GM18951 (cell line): Measurements from ENCODE around the gene ADAMTSL1.

ENCODE experiments used
- POLR2A ChIP-seq: IDR thresholded peaks from 4 replicates; pipeline ENCODE4 v1.6.1; 2011; ENCODE audit warnings: mild to moderate bottlenecking; ENCODE audit not compliant: insufficient read length, insufficient read depth; ENCODE audit errors: extremely low read depth
- in situ Hi-C: fragments of 300-500 bp; cut with MboI; formaldehyde crosslinking; loops from one replicate; pipeline ENCODE4 v1.12.0; 2022; ENCODE audit warnings: low sequenced_read_pairs, mixed read lengths, inconsistent platforms; ENCODE audit not compliant: unreplicated experiment

ADAMTSL1 gene

DNA sequence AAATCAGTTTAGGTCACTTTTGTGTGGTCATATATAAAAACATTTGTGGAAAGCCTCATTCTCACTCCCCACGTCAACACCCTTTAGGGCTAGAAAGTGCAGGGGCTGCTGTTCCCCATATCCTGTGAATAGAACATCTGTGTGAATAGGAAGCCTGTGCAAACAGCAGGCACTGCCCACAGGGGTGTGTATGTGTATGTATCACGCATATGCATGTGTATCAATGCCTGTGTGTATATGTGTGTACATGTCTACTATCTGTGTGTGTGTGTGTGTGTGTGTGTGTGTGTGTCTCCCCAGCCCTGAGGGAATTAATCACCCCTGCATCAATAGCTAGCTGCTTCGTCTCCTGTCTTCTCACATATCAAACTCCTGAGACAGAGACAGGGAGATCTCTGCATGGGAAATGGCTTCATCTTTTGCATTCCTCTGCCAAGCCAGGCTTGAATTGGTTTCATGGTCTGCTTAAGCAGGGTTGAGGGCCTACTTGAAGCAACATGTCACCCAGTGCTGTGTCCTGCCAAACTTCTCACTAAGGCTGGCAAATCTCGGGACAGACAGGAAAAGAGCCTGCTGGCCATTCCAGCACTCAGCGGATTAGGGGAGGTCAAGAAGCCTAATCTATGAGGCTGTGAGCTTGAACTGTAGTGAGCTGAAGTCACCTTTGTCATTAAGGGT, 265.8 kb downstream of the ADAMTSL1 start:
- TF ChIP-seq POLR2A = no peak
- in situ Hi-C loops = no loop called here

DNA sequence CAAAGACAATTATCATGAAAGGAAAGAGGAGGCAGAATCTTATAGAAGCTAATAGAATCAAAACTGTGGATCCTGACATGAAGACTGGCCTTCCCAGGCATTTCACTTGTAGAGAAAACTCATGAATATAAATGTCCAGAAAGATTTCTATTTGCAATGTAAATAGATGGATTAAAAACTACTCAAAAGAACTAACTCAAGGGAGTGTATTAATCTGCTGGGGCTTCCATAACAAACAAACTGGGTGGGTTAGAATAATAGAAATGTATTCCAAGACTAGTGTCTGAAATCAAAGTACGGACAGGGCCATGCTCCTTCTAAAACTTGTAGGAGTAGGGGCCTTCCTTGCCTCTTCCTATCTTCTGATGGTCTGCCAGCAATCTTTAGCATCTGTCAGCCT, 267.4 kb downstream of the ADAMTSL1 start:
- no peak for TF ChIP-seq POLR2A
- in situ Hi-C loops = no loop called here

DNA sequence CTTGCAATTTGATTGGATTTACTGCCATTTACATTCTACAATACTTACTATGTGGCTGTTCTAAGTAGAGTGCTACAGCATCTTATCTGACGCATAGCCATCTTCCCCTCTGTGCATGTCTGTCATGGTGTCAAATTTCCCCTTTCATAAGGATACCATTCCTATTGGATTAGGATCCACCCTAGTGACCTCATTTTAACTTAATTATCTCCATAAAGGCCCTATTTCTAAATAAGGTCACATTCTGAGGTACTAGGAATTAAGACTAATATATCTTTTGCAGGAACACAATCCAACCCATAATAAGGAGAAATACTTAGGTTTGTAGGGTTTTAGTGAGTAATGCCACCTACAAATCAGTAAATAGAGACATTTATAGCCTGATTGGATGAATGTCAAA, 268.0 kb downstream of the ADAMTSL1 start:
- in situ Hi-C loops = no loop called here

GRCh38 chr9:18743421-18743820, 269.5 kb downstream of the ADAMTSL1 start:
- no peak for TF ChIP-seq POLR2A
- in situ Hi-C loops = no loop called here

More for the DNA sequence above, 268.0 kb downstream of the ADAMTSL1 start:
- TF ChIP-seq POLR2A = no peak

DNA sequence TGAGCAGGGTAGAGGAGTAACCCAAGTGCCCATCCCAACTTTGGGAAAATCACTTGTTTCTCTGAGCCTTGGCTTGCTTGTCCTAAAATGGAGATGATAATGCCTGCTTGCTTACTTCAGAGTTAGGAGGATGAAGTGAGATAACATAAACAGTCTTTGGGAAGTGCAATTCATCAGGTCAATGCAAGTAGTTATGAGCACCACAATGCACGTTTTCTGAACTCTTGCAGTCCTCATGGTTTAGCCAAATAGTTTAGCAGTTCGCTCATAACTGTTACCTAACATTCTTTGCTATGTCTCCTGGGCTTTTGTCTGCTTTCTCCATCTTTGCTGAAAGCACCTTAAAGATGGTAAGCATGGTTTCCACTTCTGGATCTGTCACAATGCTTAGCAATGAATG, 270.0 kb downstream of the ADAMTSL1 start:
- TF ChIP-seq POLR2A = no peak
- in situ Hi-C loops = no loop called here

DNA sequence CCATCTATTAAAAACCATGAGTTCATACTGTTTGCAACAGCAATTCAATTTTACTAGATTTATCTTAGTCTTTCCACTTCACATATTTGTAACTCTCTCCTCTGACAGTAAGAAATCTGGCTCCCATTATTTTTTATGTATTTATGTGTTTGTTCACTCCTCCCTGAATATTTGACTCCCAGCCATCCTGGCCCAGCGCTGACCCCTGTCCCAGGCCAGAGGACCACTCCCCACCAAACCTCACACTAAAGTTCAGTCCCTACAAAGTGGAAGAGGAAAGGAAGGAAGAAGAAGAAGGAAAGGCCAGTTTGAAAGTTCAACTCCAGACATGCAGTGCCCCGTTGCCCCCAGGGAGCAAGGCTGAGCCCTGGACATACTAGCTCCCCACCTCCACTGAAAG, 271.8 kb downstream of the ADAMTSL1 start:
- in situ Hi-C loops = no loop called here
- no peak for TF ChIP-seq POLR2A

DNA sequence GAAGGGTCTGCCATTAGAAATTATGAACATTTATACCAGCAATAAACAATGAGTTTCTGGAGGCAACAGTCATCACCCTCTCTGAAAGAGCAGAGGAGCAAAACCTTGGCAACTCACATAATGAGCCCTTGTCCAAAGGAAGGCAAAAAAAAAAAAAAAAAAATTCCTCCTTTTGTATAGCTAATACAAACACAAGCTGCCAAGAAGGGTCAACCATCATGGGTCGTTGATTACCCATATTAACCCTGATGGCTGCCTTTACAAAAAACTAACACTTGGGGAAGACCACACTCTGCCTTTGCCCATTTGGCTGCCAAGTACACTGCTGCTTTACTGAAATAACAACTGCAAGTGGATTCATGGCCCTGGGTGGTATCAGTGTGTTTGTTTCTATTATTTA, 272.7 kb downstream of the ADAMTSL1 start:
- in situ Hi-C loops = no loop called here
- TF ChIP-seq POLR2A = no peak

- in situ Hi-C loops = no loop called here
- TF ChIP-seq POLR2A = no peak
Observed at GRCh38 chr9:18747595-18747994, 273.6 kb downstream of the ADAMTSL1 start.

DNA sequence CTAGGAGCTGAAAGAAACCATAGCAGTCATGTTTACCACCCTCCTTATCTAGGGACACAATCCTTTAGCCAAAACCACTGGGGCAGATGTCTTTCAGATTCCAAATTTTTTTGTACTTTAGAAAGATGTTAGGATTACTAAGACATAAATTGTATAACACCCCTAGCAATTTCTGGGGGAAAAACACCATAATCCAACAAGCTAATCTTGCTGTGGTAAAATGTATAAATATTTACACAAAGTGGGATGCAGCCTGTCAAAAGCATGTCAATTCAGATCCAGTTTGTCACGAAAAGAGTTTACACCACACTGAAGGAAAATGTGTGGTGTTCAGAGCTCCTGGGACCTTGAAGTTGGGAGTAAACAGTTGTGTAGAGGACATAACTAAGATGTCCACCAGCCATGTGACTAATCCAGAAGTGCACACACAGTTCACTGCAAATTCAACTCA, 274.3 kb downstream of the ADAMTSL1 start:
- in situ Hi-C loops = no loop called here
- no peak for TF ChIP-seq POLR2A

- no peak for TF ChIP-seq POLR2A
- in situ Hi-C loops = no loop called here
Observed at GRCh38 chr9:18749711-18750110, 275.8 kb downstream of the ADAMTSL1 start.

- no peak for TF ChIP-seq POLR2A
- in situ Hi-C loops = no loop called here
Observed at GRCh38 chr9:18753904-18754303, 280.0 kb downstream of the ADAMTSL1 start.

DNA sequence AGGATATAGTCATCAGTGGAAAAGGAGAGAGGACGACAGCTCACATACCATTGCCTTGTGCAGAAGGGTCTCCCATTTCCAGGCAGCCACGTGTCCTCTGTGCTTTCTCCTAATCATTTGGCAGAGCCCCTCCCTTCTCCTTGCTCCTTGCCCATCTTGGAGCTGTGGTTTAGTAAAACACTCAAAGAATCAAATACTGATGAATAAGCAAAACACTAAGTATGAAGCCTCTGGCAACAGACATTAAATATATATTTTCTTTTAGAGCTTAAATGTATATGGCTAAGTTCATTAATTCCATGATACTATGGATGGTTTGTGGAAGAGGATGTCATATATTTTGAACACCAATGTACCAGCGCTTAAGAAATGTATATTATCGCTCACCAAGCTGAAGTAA, 280.6 kb downstream of the ADAMTSL1 start:
- in situ Hi-C loops = no loop called here
- no peak for TF ChIP-seq POLR2A

DNA sequence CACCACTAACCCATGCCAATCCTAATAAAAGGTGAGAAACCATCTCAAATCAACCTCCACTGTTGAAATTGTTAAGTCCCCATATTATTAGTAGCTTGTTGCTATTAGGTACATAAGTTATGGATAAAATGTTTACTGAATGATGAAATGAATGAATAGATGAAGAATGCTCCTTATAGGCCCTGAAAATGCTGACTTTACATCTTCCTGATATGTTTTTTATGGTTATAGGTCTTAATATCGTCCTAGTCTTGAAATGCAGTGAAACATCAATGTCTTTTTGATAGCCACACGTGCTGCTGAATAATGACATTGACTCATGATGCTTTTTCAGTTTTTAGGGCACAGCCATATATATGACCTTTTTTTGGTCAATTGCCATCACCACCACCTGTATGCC, 281.3 kb downstream of the ADAMTSL1 start:
- in situ Hi-C loops = no loop called here
- TF ChIP-seq POLR2A = no peak

DNA sequence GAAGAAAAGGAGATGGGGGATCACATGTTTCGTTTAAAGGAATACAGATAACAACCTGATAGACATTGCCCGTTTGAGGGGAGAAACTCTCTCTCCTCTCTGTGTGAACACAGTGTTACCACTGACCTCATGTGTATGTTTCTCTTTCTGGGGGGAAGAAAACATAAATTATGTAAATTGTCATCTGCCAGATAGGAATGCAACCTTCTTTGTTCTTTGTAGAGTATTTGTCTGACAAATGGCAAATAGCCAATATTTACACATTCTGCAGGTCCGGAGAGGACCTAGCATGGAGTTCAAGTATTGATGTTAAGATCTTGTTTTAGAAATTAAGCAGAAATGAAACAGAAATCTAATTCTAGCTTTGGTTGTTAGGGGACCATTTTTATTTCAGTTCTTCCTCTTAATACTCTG, 282.8 kb downstream of the ADAMTSL1 start:
- no peak for TF ChIP-seq POLR2A
- in situ Hi-C loops = no loop called here

DNA sequence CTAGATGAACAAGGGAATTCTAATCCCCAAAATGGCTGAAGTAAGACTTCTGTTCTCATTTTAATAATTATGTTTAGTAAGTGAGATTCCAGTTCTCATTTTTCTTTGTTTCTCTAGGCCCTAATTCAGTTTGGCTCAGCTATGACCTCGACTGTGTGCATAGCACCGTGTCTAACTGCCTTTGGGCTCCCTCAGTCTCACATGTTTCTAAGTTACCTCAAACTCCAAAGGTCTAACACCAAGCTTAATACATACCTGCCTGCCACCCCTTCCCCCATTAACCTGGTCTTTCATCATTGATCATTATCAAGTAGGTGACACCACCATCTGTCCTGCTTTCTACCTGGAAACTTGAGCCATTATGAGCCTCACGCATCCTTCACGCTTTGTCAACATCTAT, 285.9 kb downstream of the ADAMTSL1 start:
- TF ChIP-seq POLR2A = no peak
- in situ Hi-C loops = no loop called here
